ENCODE data around the gene SLC1A3.

The SLC1A3 gene

DNA sequence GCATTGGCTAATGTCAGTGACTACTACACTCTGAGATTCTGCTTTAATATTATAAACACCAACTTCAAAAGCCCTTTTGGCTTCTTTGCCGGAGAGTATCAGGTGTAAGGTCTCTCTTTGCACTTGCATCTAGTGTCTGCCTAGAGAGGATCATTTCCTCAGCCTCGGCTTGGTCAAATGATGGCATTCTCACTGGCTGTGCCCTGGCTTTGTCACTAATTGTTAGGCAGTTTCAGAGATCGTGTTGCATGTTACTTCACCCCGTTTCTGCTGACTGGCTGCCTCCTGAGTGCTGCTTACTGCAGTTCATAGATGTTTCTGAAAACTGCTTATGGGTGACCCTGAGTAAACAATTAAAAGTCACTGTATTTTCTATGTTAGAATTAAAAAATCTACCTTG, 48.8 kb downstream of the SLC1A3 start:
- DNase-seq (ENCODE audit: low read depth) = no peak

DNA sequence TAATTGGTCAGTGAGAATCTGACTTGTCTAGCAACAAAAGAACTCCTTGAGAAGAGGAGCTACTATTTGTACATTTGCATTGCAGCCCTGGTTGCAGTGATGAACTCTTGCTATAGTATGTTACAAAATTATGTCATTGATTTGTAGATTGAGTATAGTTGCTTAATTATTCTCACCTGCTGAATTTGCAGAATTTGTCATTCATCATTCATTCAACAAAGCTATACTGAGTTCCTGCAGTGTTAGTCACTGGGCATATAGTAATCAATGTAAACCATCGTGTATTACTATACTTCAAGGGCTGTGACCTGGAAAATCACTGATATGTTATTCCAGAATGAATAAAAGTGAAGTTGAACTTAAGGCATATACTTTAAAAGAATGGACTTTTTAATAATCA, 50.1 kb downstream of the SLC1A3 start:
- DNase-seq (ENCODE audit: low read depth) = no peak

DNA sequence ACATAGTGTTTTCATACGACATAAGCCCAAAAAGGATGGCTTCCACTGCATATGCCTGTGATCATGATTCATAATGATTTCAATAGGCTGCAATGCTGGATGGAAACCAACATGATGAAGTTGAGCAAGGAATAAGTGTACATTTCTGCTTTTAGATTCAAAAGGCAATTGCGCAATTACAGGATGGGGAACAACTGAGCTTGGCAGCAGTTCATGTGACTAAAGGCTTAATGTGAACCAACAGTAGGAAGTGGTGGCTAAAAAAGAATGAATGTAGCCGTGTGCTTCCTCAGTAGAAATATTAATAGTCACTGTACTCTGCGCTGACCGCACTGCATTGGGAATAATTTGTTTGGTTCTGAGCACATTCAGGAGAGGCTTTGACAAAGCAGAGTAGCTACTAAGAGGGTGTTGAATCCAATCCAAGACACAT, 51.2 kb downstream of the SLC1A3 start:
- DNase-seq (ENCODE audit: low read depth) = peak; percentile 77

DNA sequence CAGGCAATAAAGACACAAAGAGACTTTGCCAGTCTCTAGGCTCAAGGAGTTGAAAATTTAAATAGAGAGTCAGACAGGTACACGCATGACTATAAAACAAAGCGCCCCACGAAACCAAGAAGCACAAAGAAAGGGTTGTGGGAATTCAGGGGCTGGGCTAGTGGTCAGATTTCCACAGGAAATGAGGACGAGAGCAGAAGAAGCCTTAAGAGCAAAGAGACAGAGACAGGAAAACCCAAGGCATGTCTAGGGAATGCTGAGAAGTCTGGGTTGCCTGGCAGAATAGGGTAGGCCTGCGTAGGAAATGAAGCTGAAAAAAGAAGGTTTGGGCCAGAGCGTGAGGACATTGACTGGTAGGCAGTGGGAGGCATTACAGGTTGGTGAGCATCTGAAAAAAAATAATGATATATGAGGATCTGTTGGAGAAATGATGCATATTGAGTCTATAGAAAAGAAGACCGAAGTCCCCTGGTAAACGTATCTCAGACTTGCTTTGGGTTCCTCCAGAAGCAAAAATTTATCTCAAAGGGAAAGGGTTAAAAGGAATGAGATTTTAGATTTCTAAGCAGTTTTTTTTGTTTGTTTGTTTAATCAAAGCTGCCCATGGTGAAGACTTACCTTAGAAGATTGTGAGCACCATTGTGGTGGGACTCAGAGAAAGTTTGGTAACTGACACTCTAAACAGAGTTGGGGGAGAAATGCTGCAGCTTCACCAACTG, 51.8 kb downstream of the SLC1A3 start:
- no peak for DNase-seq (ENCODE audit: low read depth)

DNA sequence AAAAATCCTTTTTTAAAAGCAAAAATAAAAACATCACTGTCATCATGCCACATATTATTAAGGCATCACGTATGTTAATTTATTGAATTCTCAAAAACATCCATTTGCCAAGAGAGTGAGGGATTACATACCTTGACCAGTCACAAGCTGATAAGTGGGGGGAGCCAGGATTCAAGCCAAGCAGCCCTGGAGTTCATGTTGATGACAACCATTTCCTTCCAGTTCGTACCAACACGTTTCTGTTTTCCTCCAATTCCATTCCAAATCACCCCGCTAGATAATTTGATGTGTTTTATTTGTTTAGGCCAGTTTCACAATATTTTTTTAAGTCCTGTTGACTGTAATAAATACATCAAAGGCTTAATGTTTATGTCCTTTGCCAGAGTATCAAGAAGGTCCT, 53.0 kb downstream of the SLC1A3 start:
- no peak for DNase-seq (ENCODE audit: low read depth)

DNA sequence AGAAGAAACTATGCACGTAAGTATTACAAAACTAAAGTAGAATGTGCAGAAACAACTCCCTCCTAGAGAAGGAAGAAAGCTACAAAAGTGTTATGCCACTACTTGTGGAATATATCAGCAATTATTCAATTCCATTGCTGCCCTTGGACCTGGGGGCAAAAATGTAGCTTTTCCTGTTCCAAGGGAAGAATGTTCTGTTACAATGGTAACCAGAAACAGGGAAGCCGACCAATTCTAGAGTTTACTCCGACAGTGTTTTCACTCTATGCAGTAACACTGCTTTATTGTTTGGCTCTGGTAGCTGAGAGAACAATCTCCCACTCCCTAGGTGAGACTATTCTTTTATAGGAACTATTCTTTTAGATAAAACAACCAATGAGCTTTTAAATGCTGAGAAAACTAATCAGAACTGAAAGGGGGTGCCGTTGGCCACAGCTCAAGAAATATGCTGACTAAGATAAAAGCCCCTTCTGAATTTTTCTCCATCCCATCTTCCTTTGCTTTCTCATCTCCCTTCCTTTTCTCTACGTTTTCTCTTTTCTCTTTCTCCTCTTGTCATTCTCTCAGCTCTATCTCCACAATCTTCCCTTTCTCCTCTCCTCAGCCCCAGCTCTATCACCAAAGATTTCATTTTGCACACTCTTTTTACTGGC, 54.1 kb downstream of the SLC1A3 start:
- no peak for DNase-seq (ENCODE audit: low read depth)

DNA sequence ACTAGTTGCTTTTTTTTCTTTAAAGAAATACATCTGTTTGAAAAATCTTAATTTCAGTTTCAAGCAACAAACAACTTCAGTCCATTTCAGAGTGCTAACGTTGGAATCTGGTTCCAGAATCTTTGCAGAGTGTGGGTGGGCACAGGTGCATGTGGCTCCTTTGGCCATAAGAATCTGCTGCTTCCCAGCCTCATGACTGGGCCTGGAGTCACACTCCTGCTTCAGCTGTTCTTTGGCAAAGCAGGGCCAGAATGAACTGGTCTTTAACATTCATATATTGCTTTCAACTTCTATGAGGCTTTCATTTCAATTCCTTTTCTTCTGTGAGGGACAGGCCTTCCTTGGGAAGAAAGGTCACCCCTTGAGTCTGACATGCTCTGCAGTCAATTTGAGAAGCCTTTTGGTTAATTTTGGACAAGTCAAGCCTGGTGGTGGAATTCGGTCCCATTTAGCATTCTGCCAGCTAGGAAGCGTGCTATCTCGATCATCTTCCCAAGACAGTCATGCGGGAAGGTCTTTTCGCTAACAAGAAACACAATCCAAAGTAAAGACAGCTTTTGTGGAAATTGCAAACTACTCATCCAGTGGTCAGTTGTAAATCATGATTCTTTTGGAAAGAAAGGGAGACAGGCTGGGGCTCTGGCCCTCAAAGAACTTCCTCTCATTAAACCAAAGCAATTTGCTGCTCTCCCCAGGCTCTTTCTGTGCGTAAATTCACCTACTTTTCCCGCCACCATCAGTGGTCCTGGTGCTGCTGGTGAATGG, 55.2 kb downstream of the SLC1A3 start:
- DNase-seq (ENCODE audit: low read depth) = no peak

DNA sequence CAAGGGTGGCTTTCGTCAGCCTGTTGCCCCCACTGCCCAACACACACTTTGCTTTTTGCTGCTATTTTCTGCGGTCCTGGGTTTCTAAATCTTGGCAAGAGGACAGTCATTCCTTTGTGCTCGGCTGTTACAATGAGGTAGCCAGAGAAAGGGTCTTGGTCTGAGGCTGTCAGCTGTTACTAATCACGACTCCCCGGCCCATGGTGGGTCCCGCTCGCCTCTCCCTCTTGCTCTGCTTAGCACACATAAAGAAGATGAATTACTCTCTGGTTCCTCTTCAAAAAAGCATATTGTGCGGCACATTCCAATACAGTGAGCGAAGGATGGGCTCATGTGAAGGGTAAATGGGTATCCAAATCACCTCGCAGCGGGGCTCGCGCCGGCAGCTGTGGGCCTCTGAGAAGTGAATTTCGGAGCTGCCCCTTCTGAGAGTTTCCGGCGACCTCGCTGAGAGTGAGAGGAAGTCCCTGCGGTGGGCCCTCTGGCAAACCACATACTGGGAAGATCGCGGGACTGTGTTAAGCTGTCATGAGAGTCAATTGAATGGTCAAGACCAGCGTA, 56.0 kb downstream of the SLC1A3 start:
- no peak for DNase-seq (ENCODE audit: low read depth)

DNA sequence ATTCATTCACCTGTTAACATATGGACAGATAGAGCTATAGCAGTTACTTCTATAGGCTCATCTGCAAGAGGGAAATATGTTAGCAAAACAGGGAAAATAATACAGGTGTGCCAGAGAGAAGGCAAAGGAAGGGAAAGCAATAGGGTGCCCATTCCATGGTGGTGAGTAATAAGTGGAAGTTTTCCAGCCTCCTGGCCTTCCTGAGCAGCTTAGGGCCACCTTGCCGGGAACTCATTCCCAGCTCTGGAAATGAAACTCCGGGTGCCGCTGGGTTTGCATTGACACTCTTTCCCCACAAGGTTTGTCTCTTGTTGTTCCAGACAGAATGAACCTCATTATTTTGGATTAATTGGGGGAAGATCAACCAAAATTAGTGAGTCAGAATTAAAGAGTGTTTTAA, 58.4 kb downstream of the SLC1A3 start:
- DNase-seq (ENCODE audit: low read depth) = no peak

DNA sequence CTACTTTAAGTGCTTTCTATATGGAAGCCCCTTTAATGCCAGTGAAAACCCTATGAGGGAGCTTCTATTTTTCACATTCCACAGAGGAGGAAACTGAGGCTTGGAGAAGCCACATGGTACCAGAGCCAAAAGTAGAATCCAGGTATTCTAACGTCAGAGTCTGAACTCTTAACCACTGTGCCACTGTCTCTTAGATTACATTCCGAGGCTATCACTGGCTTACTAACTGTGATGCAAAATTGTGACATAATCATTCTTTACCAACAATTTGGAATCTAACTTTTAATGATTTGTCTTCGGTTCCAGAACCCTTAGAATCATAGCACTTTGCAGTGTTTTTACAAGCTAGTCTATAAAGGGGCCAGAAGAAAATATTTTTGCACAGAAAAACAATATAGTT, 59.2 kb downstream of the SLC1A3 start:
- DNase-seq (ENCODE audit: low read depth) = no peak

DNA sequence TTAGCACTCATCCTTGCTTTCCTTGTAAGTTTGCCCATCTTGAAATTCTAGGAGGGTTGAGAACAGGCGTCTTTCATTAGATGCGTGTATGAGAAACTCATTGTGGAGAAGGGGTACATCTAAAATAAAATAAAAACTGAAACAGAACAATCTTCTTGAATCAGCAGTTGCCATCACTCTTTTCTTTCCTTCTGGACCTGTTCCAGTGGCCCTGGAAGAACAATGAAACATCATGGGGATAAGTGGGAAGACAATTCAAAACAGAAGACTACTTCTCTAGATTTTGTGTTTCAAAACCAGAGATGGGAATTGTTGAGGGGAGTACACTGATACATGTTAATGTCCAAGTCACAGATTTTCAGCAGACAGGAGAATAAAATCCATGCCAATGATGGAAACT, 59.9 kb downstream of the SLC1A3 start:
- DNase-seq (ENCODE audit: low read depth) = no peak

DNA sequence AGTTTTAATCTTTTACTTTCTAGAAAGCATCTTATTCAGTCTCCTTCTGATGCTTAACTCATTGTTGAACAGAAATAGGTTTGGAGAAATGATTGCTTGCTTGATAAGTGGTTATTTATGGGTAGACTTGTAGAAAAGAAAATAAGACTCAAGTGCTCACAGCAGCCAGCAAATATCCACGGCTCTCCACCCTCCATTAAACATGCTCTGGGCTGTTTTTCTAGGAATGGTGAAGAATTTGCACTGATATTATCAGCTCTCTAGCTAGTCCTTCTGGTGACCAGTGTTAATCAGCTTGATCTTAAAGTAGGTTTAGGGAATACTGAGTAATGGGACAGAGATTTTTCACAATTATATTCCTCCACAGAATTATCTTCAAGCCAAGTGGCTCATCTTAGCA, 60.6 kb downstream of the SLC1A3 start:
- no peak for DNase-seq (ENCODE audit: low read depth)

DNA sequence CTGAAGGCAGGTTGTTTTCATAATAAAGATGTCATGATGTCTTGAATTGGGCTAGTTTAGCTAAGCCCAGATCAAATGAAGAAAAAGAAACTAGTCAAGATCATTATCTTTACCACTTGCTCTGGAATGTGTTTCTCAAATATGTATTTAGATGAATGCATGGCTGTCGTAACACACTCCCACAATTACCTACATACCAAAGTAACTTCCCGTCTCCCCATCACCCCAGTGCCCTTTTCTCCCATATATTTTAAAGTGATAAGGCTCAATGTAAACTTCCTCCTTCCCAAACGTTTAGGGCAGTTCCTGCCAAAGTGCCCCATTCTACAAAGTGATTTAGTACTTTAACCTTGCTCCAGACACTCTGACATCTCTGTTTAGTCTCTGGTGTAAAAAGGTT, 61.4 kb downstream of the SLC1A3 start:
- no peak for DNase-seq (ENCODE audit: low read depth)

DNA sequence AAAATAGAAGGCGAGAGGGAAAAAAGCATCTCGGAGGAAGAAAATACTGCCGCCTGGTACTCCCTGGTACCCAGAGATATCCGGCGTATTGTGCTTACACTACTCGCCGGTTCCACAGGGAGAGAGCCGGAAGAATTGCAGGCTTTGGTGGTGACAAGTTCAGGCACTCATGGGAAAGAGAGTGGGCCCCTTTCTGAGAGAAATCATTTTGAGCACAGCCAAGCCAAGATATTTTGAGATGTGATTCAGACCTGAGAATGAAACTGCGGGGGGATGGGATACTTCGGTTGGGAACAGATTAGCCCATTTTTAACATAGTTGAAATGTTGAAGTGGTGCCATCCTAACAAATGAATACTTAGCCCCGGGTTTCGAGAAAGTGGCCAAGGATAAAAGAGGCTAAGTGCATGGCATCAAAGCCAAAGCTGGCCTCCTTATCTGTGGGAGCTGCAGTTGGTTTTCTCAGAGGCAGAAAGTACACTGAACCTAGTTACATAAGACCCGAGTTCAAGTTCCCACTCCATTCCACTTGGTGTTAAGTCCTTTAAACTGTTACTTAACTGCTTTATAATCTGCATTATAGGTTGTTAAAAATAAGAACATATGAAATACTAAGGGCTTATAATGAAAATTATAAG, 62.7 kb downstream of the SLC1A3 start:
- DNase-seq (ENCODE audit: low read depth) = no peak

DNA sequence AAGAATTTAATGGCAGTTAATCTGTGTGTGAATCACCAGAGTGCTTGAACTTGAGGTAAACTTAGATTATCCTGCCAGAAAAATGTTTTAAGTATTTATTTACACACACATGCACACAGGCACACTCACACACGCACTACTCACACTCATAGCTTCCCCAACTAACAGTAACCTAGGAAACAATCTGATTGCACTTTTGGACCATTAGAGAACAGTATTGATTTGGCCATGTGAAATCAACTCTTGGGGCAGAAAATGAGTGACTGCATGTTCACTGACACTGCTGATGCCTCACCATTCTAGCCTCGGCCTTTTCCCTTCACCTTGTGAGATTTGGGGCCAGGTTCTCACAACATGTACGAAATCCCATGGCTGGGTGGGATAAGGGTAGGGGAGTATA, 64.1 kb downstream of the SLC1A3 start:
- DNase-seq (ENCODE audit: low read depth) = no peak

DNA sequence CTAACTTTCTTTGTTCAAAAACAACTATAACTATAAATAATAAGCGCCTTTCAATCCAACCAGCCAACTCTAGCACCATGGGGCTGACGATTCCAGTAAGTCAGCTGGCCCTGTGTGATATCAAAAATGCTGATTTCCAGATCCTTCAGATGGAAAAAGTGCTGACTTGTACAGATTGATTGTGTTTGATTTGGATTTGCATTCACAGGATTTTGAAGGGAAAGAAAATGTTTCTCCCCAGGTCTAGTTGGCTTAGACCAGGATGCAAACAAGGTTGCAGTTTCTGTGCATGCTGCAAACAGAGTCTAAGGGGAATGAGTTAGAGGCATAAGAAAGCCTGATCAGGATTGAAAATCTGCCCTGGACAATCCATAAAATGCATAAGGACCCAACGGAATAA, 68.9 kb downstream of the SLC1A3 start:
- no peak for DNase-seq (ENCODE audit: low read depth)

DNA sequence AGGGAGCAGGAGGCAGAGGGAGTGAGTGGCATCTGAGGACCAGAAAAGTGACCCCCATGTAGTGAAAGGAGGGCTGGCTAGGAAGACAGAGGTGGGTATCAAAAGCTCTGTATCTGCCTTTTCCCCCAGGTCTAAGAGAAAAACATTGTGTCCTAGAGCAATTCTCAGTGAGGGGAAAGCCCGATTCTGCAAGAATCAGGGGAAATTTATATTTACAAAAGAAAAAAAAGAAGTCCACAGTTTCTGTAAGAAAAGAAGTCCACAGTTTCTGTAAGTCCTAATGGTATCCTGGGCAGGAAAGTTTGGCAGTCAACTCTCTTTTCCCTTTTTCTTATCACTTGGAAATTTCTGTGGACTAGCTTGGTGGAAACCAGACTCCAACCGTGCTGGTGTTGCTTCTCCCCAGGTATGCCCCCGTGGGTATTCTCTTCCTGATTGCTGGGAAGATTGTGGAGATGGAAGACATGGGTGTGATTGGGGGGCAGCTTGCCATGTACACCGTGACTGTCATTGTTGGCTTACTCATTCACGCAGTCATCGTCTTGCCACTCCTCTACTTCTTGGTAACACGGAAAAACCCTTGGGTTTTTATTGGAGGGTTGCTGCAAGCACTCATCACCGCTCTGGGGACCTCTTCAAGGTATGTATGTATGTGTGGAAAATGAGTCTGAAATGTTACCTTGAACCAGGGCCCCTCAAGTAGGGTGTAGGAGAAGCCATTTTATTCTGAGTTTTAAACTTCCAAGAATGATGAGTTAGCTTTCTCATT, 73.0 kb downstream of the SLC1A3 start:
- DNase-seq (ENCODE audit: low read depth) = no peak

DNA sequence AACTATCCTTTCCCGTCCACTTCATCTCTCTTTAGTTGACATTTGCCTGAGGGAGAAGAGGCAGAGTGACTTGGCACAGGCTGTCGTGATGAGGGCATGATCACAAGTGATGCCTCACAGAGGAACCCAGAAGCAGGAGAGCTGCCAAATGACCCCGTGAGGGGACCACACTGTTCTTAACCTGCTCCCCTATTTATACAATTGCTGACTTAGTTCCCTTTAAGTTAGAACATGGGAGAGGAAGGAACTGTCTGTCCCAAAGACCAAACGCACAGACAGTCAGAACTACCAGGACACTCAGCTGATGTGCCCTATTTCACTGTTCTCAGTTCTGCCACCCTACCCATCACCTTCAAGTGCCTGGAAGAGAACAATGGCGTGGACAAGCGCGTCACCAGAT, 73.7 kb downstream of the SLC1A3 start:
- no peak for DNase-seq (ENCODE audit: low read depth)

DNA sequence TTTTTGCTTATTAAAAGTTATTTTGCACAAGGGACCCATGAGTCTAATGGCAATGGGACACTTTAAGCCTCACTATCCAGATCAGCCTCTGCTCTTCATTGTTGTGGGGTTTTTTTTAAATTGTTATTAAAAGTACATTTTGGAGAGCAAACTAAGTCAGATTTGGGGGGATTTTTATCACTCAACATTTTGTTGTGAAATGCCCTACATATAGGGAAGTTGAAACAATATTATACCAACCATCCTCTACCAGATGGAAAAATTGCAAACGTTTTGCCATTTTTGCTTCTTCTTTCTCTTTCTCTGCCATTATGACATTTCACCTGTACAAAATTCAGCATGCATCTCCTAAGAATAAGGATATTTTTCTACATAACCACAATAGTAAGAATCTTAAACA, 75.3 kb downstream of the SLC1A3 start:
- DNase-seq (ENCODE audit: low read depth) = no peak

DNA sequence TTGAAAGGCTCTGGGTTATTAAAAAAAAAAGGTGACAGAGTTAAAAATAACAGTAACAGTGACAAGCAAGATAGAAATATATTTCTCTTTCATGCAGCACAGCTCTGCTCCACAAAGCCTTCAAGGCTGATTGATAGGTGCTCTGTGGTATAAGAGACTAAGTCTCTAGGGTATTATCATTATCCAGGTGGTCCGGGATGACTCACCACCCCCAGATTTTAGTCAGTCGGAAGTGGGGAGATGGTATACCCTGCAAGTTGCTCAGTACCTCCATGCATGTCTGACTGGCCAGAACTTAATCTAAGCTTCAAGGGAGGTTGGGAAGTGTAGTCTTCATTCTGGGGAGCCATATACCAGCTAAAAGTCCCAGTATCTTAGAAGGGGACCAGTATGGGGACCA, 76.1 kb downstream of the SLC1A3 start:
- no peak for DNase-seq (ENCODE audit: low read depth)

DNA sequence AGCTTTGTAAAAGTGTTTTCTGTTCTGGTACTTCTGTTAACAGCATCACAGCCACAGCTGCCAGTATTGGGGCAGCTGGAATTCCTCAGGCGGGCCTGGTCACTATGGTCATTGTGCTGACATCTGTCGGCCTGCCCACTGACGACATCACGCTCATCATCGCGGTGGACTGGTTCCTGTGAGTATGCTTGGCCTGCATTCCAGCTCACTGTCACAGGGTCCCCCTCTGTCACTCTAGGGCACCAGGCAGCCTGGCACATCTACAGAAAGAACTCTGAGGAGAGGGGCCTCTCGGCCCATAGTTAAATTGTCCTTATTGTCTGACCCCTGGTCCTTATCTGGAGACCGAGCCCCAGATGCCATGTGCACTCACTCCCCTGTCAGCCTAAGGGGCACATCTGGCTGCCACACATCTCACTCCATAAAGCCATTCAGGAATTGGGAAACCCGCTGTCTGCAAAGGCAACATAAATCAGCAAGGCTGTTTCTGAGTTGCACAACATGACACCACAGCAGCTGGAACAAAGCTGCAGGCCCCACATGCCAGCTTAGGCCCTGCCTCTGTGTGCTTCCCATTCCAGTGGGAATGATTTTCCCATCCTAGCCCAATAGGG, 77.5 kb downstream of the SLC1A3 start:
- DNase-seq (ENCODE audit: low read depth) = no peak
